B cell (primary cell): ENCODE results near the gene PPP1R16B. TPM values are rescaled to one million over a fixed set of nuclear protein-coding genes. Genes with fewer than 3 reads are reported as not detected.

Source experiments
- ATAC-seq: fragments of 200-7000 bp; cut with Tn5 transposase; one replicate; pipeline ENCODE4 v1.10.0; 2021; ENCODE audit warnings: low read depth, mild to moderate bottlenecking, moderate number of reproducible peaks, moderate library complexity
- CTCF ChIA-PET: fragments of 350-600 bp; sonication (Branson Sonifier 250); formaldehyde crosslinking; loops from one replicate; lab custom pipeline; 2021; ENCODE audit warnings: antibody characterized with exemption, inconsistent platforms; lab: Charles Lee
- POLR2A ChIA-PET: fragments of 350-600 bp; sonication (Branson Sonifier 250); formaldehyde crosslinking; loops from one replicate; lab custom pipeline; 2021; ENCODE audit warnings: antibody characterized with exemption; lab: Charles Lee
- DNase-seq: peaks from one replicate; pipeline ENCODE4 v3.0.0; 2013
- H2AFZ ChIP-seq: 2 replicates; pipeline ENCODE4 v1.6.1; 2012; ENCODE audit warnings: mild to moderate bottlenecking, low read depth, low read length; ENCODE audit not compliant: insufficient read depth, poor library complexity, severe bottlenecking
- H3K27ac ChIP-seq, 2 donors: 1 replicate in 1 of 2; 2 replicates in 1 of 2; pipeline ENCODE4 v1.5.1; 2012 to 2013; ENCODE audit warnings: low read length in 2 of 2, mild to moderate bottlenecking in 2 of 2, moderate library complexity in 1 of 2
- H3K27me3 ChIP-seq, 4 experiments: fragments of 200-600 bp in 1 of 4; sonication (generic) in 1 of 4; replicated peaks in 1 of 4; 1 replicate in 2 of 4; 2 replicates in 2 of 4; pipeline versions ENCODE4 v1.6.1 to v1.7.0; 2013 to 2016; ENCODE audit warnings: low read length in 3 of 4, mild to moderate bottlenecking in 2 of 4, mixed read lengths in 1 of 4, moderate library complexity in 1 of 4; ENCODE audit not compliant: insufficient read depth in 4 of 4, control insufficient read depth in 3 of 4; ENCODE audit errors: control extremely low read depth in 1 of 4
- H3K36me3 ChIP-seq, 2 experiments: replicated peaks in 1 of 2; 1 replicate in 1 of 2; 2 replicates in 1 of 2; pipeline versions ENCODE4 v1.6.1 to v1.7.1; 2013; ENCODE audit warnings: low read length in 1 of 2; ENCODE audit not compliant: insufficient read depth in 2 of 2, control insufficient read depth in 1 of 2; ENCODE audit errors: control extremely low read depth in 1 of 2, extremely low read depth in 1 of 2
- H3K4me1 ChIP-seq, 2 donors: fragments of 200-600 bp in 1 of 2; sonication (generic) in 1 of 2; 1 replicate in 1 of 2; 2 replicates in 1 of 2; pipeline versions ENCODE4 v1.5.1 to v1.6.1; 2013 to 2017; ENCODE audit warnings: low read length in 2 of 2; ENCODE audit not compliant: control insufficient read depth in 2 of 2, insufficient read depth in 2 of 2
- H3K4me2 ChIP-seq: replicated peaks from 2 replicates; pipeline ENCODE3; 2012; ENCODE audit warnings: mild to moderate bottlenecking, low read depth, low read length; ENCODE audit not compliant: poor library complexity, severe bottlenecking
- H3K4me3 ChIP-seq, 5 experiments: fragments of 200-600 bp in 1 of 5; sonication (generic) in 1 of 5; 1 replicate in 3 of 5; 2 replicates in 2 of 5; pipeline versions ENCODE4 v1.5.1 to v1.7.0; 2011 to 2016; ENCODE audit warnings: low read length in 4 of 5, mild to moderate bottlenecking in 4 of 5, low read depth in 2 of 5, control low read depth in 1 of 5, moderate library complexity in 1 of 5; ENCODE audit not compliant: insufficient read depth in 1 of 5; ENCODE audit errors: control extremely low read depth in 1 of 5, extremely low read depth in 1 of 5
- H3K79me2 ChIP-seq: fragments of 200-600 bp; sonication (generic); one replicate; pipeline ENCODE4 v1.6.0; 2016; ENCODE audit warnings: low read length; ENCODE audit not compliant: control insufficient read depth, insufficient read depth
- H3K9ac ChIP-seq: fragments of 200-600 bp; sonication (generic); 2 replicates; pipeline ENCODE4 v1.6.1; 2017; ENCODE audit warnings: mild to moderate bottlenecking, low read length, moderate library complexity
- H3K9me3 ChIP-seq, 3 donors: one replicate each; pipeline versions ENCODE4 v1.6.1 to v1.7.1; 2013; ENCODE audit warnings: low read length in 2 of 3; ENCODE audit not compliant: control insufficient read depth in 2 of 3, insufficient read depth in 1 of 3; ENCODE audit errors: control extremely low read depth in 1 of 3
- H4K20me1 ChIP-seq: 2 replicates; pipeline ENCODE4 v1.6.0; 2012; ENCODE audit warnings: mild to moderate bottlenecking, low read length; ENCODE audit not compliant: insufficient read depth, control insufficient read depth, poor library complexity, severe bottlenecking
- H3K27ac Mint-ChIP-seq: one replicate; pipeline ENCODE4 v1.8.0; 2021; ENCODE audit warnings: mixed read lengths
- H3K27me3 Mint-ChIP-seq: one replicate; pipeline ENCODE4 v1.8.0; 2021; ENCODE audit warnings: mixed read lengths
- H3K4me1 Mint-ChIP-seq: one replicate; pipeline ENCODE4 v1.8.0; 2021; ENCODE audit warnings: mixed read lengths
- H3K4me3 Mint-ChIP-seq: one replicate; pipeline ENCODE4 v1.8.0; 2021; ENCODE audit warnings: mixed read lengths
- H3K9me3 Mint-ChIP-seq: one replicate; pipeline ENCODE4 v1.8.0; 2022; ENCODE audit warnings: mixed read lengths; ENCODE audit not compliant: insufficient read depth
- EZH2 ChIP-seq: IDR thresholded peaks from 2 replicates; pipeline ENCODE4 v1.6.1; 2012; ENCODE audit warnings: borderline replicate concordance, low read depth, mild to moderate bottlenecking, moderate library complexity, low read length; ENCODE audit not compliant: insufficient read depth, poor library complexity, severe bottlenecking
- WGBS: methylation state at CpG from one replicate; pipeline ENCODE4 v1.1.5; 2013; ENCODE audit warnings: missing lambda C conversion rate; ENCODE audit not compliant: insufficient coverage; 5-methylcytosine and 5-hydroxymethylcytosine counted together
- intact Hi-C: fragments of 100-400 bp; cut with micrococcal nuclease; formaldehyde crosslinking; loops from one replicate; pipeline ENCODE4 v1.10.0; 2022
- polyA plus RNA-seq: library from polyadenylated mRNA; depleted of rRNA; stranded (reverse); fragments of >200 nt; gene quantifications from 2 replicates; pipeline ENCODE4 v1.2.3, GENCODE V29; 2012
- total RNA-seq, 2 donors: library from RNA; stranded (reverse); fragments of 120-200 nt in 1 of 2; gene quantifications; 1 replicate in 1 of 2; 2 replicates in 1 of 2; pipeline versions ENCODE4 v1.2.3 to v1.2.4, GENCODE V29; 2013 to 2022
- TF ChIP-seq, protein P1 (sequence below): fragments of 200-600 bp; IDR thresholded peaks from one replicate; pipeline ENCODE4 v1.8.0; 2022; ENCODE audit warnings: antibody characterized with exemption, mild to moderate bottlenecking

The PPP1R16B gene
- total and polyA plus RNA-seq, 2 donors (not counting 1 experiment from before 2014, with no cell fraction given), result 58.8 to 108 TPM

- no peaks in the 10 kb centered on the region for H4K20me1 ChIP-seq
- intact Hi-C loops, result no loop called here
- H3K4me3 ChIP-seq, result no peak overlapping the region
- H3K27ac ChIP-seq, result no peak overlapping the region
- Mint-ChIP-seq H3K4me1 (no peaks in the 10 kb centered on the region), H3K9me3 (no peaks in the 10 kb centered on the region), H3K27me3 (no peaks in the 10 kb centered on the region), H3K4me3 (no peak overlapping the region), H3K27ac (no peak overlapping the region)
- H3K9me3 ChIP-seq, result no peaks in the 10 kb centered on the region
- H3K79me2 ChIP-seq, result no peaks in the 10 kb centered on the region
- H3K4me2 ChIP-seq, result no peak overlapping the region
- H3K4me1 ChIP-seq, result no peaks in the 10 kb centered on the region
- ATAC-seq (no peak), DNase-seq (no peak)
- no peak for TF ChIP-seq EZH2
- TF ChIP-seq, protein P1, sequence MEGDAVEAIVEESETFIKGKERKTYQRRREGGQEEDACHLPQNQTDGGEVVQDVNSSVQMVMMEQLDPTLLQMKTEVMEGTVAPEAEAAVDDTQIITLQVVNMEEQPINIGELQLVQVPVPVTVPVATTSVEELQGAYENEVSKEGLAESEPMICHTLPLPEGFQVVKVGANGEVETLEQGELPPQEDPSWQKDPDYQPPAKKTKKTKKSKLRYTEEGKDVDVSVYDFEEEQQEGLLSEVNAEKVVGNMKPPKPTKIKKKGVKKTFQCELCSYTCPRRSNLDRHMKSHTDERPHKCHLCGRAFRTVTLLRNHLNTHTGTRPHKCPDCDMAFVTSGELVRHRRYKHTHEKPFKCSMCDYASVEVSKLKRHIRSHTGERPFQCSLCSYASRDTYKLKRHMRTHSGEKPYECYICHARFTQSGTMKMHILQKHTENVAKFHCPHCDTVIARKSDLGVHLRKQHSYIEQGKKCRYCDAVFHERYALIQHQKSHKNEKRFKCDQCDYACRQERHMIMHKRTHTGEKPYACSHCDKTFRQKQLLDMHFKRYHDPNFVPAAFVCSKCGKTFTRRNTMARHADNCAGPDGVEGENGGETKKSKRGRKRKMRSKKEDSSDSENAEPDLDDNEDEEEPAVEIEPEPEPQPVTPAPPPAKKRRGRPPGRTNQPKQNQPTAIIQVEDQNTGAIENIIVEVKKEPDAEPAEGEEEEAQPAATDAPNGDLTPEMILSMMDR, result no peak
- no peak overlapping the region for H3K9ac ChIP-seq
- H2AFZ ChIP-seq, result no peak overlapping the region
- H3K27me3 ChIP-seq, result no peaks in the 10 kb centered on the region
- ChIA-PET CTCF (no interaction called here), POLR2A (no interaction called here)
- H3K36me3 ChIP-seq, result no peaks in the 10 kb centered on the region
- 100% methylated on average over 8 of the region's 9 CpGs for WGBS
Measured at GRCh38 chr20:38951611-38952010, 146.1 kb downstream of the PPP1R16B start.

DNA sequence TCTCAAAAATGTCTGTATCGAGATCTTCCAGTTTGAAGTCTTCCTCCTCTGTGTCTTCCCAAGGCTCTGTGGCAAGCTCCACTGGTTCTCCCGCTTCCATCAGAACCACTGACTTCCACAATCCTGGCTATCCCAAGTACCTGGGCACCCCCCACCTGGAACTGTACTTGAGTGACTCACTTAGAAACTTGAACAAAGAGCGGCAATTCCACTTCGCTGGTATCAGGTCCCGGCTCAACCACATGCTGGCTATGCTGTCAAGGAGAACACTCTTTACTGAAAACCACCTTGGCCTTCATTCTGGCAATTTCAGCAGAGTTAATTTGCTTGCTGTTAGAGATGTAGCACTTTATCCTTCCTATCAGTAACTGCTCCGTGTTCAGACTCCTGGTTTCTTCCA, 146.7 kb downstream of the PPP1R16B start:
- Mint-ChIP-seq H3K27ac (no peak overlapping the region), H3K9me3 (no peaks in the 10 kb centered on the region), H3K4me3 (no peak overlapping the region), H3K4me1 (no peaks in the 10 kb centered on the region), H3K27me3 (no peaks in the 10 kb centered on the region)
- DNase-seq, result no peak
- no peaks in the 10 kb centered on the region for H3K9me3 ChIP-seq
- ChIA-PET CTCF (no interaction called here), POLR2A (no interaction called here)
- H4K20me1 ChIP-seq, result no peaks in the 10 kb centered on the region
- H3K4me1 ChIP-seq, result no peaks in the 10 kb centered on the region
- WGBS, result 90% methylated on average over 5 of the region's 6 CpGs
- no peaks in the 10 kb centered on the region for H3K36me3 ChIP-seq
- ATAC-seq, result no peak
- TF ChIP-seq, protein P1, result no peak
- no peak for TF ChIP-seq EZH2
- no peaks in the 10 kb centered on the region for H3K27me3 ChIP-seq
- no peak overlapping the region for H2AFZ ChIP-seq
- no peaks in the 10 kb centered on the region for H3K79me2 ChIP-seq
- no peak overlapping the region for H3K4me3 ChIP-seq
- intact Hi-C loops, result no loop called here
- H3K9ac ChIP-seq, result no peak overlapping the region
- H3K27ac ChIP-seq, result no peak overlapping the region
- no peak overlapping the region for H3K4me2 ChIP-seq
